Adrenal gland (tissue), 12 donors: Measurements from ENCODE around the gene GRIA1. TPM values are rescaled to one million over a fixed set of nuclear protein-coding genes. Genes with fewer than 3 reads are reported as not detected.

Experiments
- DNase-seq, 7 donors: peaks; one replicate each; pipeline ENCODE4 v3.0.0-alpha.2; 2019 to 2020
- H3K27ac ChIP-seq, 5 donors: fragments of 200-600 bp; sonication (generic) in 4 of 5; 1 replicate in 3 of 5; 2 replicates in 2 of 5; pipeline versions ENCODE4 v1.5.1 to v1.8.0; 2016 to 2020; ENCODE audit warnings: mild to moderate bottlenecking in 1 of 5
- H3K27me3 ChIP-seq: fragments of 200-600 bp; 2 replicates; pipeline ENCODE4 v1.8.0; 2021
- H3K36me3 ChIP-seq, 2 donors: fragments of 200-600 bp; replicated peaks in 1 of 2; 1 replicate in 1 of 2; 2 replicates in 1 of 2; pipeline versions ENCODE4 v1.5.1 to v1.8.0; 2018 to 2022
- H3K4me1 ChIP-seq, 2 donors: fragments of 200-600 bp; replicated peaks in 1 of 2; 1 replicate in 1 of 2; 2 replicates in 1 of 2; pipeline versions ENCODE4 v1.5.1 to v1.8.0; 2018 to 2021
- H3K4me3 ChIP-seq, 4 donors: fragments of 200-600 bp; sonication (generic) in 3 of 4; one replicate each; pipeline ENCODE4 v1.5.1; 2016 to 2018
- H3K9me3 ChIP-seq, 3 donors: fragments of 200-600 bp; sonication (generic) in 1 of 3; replicated peaks in 1 of 3; 1 replicate in 2 of 3; 2 replicates in 1 of 3; pipeline versions ENCODE4 v1.5.1 to v1.8.0; 2016 to 2021
- POLR2A ChIP-seq, 2 donors: fragments of 450-650 bp; IDR thresholded peaks; one replicate each; pipeline ENCODE4 v1.6.1; 2017; ENCODE audit warnings: antibody characterized with exemption in 2 of 2, mild to moderate bottlenecking in 2 of 2, moderate library complexity in 1 of 2
- WGBS, 4 donors: extraction: QIAGEN DNeasy Blood & Tissue Kit in 2 of 4; methylation state at CpG; one replicate each; pipeline versions ENCODE4 v1.1.5 to v1.1.7; 2013 to 2017; 5-methylcytosine and 5-hydroxymethylcytosine counted together
- intact Hi-C, 2 donors: fragments of 100-400 bp; cut with DNase I; formaldehyde crosslinking; loops; one replicate each; pipeline versions ENCODE4 v1.14.1 to v1.15.0; 2022 to 2023
- polyA plus RNA-seq, 3 donors: library from polyadenylated mRNA; stranded (reverse); fragments of 200-250 nt in 2 of 3; fragments of 350-450 nt in 1 of 3; fragmentation: Illumina TruSeq in 1 of 3; extraction: RNeasy Lipid Tissue Mini Kit (QIAGEN cat#74804) in 1 of 3; gene quantifications; one replicate each; pipeline ENCODE4 v1.2.3, GENCODE V29; 2013 to 2014
- total RNA-seq, 9 donors: library from RNA; depleted of rRNA in 4 of 9; stranded (reverse); fragments of >200 nt in 4 of 9; fragments of 120-200 nt in 1 of 9; fragmentation: NEBNext Ultra II Directional in 1 of 9; extraction: Animal tissue kit (Norgen Biotek cat#: 25700) in 1 of 9; gene quantifications; one replicate each; pipeline versions ENCODE4 v1.1.0 to v1.2.4, GENCODE V29; 2013 to 2023
- TF ChIP-seq, protein P1 (sequence below), 6 experiments: fragments of 450-650 bp in 4 of 6; fragments of 200-600 bp in 2 of 6; sonication (generic) in 1 of 6; IDR thresholded peaks; 1 replicate in 5 of 6; 2 replicates in 1 of 6; pipeline versions ENCODE4 v1.5.1 to v1.8.0; 2016 to 2021; ENCODE audit warnings: antibody characterized with exemption in 6 of 6, mild to moderate bottlenecking in 2 of 6, moderate library complexity in 1 of 6
- donor health status: healthy with polysubstance abuse.
- donor health status: Bipolar disorder and iron deficiency.
- donor health status: DM: yes; HTN: yes; CAD: no.
- donor health status: DM: no; HTN: no; CAD: no.
- donor health status: DM: no; HTN: no; CAD: no.
- donor health status: DM: yes; HTN: yes; CAD: no.

The GRIA1 gene
- total and polyA plus RNA-seq, 12 donors = 0.12 to 2.3 (median 0.86) TPM

DNA sequence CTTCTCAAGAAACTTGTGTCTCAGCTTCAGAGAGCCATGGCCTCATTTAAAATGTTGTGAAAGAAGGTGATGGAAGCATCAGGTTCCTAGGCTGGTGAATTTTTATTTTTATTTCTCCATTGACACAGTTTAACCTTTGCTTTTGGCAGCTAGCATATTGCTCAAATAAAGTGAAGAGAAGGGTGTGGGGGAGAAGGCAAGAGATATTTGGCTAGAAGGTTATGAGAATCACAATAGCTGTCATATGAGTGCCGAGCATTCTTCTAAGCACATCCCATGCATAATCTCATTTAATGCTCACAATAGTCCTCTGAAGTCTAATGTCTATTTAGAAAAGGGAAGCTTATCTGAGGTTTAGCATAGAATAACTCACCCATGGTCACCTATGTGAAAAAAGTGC lies 43.1 kb downstream of the GRIA1 start:
- intact Hi-C loops = no loop called here
- 76 to 95% (median 83%) methylated on average over 1 of the region's 1 CpG for WGBS, 4 donors
- no peak for DNase-seq
- H3K4me1 ChIP-seq = no peaks in the 10 kb centered on the region
- TF ChIP-seq POLR2A (IDR thresholded peaks at IDR 0.05) = no peak
- TF ChIP-seq, protein P1, sequence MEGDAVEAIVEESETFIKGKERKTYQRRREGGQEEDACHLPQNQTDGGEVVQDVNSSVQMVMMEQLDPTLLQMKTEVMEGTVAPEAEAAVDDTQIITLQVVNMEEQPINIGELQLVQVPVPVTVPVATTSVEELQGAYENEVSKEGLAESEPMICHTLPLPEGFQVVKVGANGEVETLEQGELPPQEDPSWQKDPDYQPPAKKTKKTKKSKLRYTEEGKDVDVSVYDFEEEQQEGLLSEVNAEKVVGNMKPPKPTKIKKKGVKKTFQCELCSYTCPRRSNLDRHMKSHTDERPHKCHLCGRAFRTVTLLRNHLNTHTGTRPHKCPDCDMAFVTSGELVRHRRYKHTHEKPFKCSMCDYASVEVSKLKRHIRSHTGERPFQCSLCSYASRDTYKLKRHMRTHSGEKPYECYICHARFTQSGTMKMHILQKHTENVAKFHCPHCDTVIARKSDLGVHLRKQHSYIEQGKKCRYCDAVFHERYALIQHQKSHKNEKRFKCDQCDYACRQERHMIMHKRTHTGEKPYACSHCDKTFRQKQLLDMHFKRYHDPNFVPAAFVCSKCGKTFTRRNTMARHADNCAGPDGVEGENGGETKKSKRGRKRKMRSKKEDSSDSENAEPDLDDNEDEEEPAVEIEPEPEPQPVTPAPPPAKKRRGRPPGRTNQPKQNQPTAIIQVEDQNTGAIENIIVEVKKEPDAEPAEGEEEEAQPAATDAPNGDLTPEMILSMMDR (IDR thresholded peaks at IDR 0.05) = no peak
- no peak overlapping the region for H3K4me3 ChIP-seq
- H3K27me3 ChIP-seq = no peaks in the 10 kb centered on the region
- H3K27ac ChIP-seq = no peak overlapping the region
- no peaks in the 10 kb centered on the region for H3K36me3 ChIP-seq
- H3K9me3 ChIP-seq = no peaks in the 10 kb centered on the region

DNA sequence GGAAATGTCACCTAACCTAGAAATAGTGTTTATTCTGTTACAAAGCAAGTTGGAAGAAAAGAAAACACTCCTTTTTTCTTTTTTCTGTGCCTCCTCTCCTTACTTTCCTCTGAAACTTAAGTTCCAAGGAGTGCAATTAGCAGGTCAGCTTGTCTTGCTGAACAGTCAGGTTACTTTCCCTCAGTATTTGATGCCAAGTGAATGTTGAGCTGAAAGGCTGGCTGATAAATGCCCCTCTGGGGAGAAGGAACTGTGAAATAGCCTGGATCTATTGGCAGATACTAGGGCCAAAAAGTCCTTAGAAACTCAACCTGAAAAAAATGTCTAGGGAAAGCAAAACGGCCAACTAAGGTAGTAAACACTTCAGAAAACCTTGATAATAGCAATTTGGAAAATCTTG lies 43.6 kb downstream of the GRIA1 start:
- Histone ChIP-seq H3K27me3 (no peaks in the 10 kb centered on the region), H3K9me3 (no peaks in the 10 kb centered on the region), H3K27ac (no peak overlapping the region), H3K4me1 (no peaks in the 10 kb centered on the region), H3K36me3 (no peaks in the 10 kb centered on the region), H3K4me3 (no peak overlapping the region)
- TF ChIP-seq, protein P1 (IDR thresholded peaks at IDR 0.05) = no peak
- TF ChIP-seq POLR2A (IDR thresholded peaks at IDR 0.05) = no peak
- 45 to 57% (median 53%) methylated on average over 1 of the region's 1 CpG for WGBS, 4 donors
- intact Hi-C loops = no loop called here
- no peak for DNase-seq

DNA sequence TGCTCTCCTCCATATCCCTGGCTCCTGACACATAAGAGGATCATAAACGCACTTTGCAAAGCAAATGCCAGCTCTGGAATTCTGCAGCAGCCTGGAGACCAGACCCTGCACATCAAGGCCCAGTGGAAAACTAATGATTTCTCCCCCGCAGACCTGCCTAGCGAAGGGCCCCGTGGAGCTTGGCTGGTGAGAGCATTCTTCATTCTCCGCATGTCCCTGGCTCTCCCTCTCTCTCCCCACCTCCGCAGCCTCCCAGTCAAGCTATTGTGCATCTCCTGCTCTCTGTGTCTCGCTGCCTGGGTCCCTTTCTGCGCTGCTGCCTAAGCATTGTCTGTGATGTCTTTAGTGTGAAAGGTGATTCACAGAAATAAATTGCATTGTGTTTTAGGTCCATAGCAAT lies 46.7 kb downstream of the GRIA1 start:
- Histone ChIP-seq H3K27ac (no peak overlapping the region), H3K4me1 (no peaks in the 10 kb centered on the region), H3K27me3 (no peaks in the 10 kb centered on the region), H3K4me3 (no peak overlapping the region), H3K9me3 (no peaks in the 10 kb centered on the region), H3K36me3 (no peaks in the 10 kb centered on the region)
- WGBS, 4 donors = 83 to 88% (median 86%) methylated on average over 8 of the region's 8 CpGs
- no peak for DNase-seq
- no peak for TF ChIP-seq POLR2A (IDR thresholded peaks at IDR 0.05)
- TF ChIP-seq, protein P1 (IDR thresholded peaks at IDR 0.05) = no peak
- intact Hi-C loops = no loop called here

DNA sequence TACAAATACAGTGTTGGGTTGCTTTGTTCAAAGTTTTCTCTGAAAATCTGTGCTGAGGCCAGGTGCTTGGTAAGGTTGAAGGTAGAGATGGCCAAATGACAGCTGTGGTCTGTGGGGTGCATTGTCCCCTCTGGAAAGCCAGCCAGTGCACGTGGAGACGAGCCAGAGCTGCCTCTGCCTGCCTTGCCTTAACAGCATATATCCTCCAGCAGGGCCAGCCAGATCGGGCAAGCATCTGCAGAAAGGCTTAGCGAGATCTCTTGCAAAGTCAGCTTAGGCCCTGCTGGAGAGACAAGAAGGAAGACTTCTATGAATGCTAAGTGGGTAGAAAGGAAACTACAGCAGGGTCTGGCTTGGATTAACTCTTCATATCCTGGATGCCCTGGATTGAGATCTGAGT lies 49.5 kb downstream of the GRIA1 start:
- no peak overlapping the region for H3K27ac ChIP-seq
- no peaks in the 10 kb centered on the region for H3K9me3 ChIP-seq
- peaks cover 0 to 6% of the 10 kb centered on the region in 2 donors for H3K4me1 ChIP-seq
- H3K27me3 ChIP-seq = no peaks in the 10 kb centered on the region
- H3K36me3 ChIP-seq = no peaks in the 10 kb centered on the region
- TF ChIP-seq POLR2A (IDR thresholded peaks at IDR 0.05) = no peak
- TF ChIP-seq, protein P1 (IDR thresholded peaks at IDR 0.05) = no peak
- 65 to 89% (median 75%) methylated on average over 2 to 4 of the region's 4 CpGs for WGBS, 4 donors
- no peak overlapping the region for H3K4me3 ChIP-seq
- no peak for DNase-seq
- intact Hi-C loops = no loop called here
